HPDE6-E6E7 (cell line): ENCODE data around the gene MRPL42.
"Not testable (repeated sequence)": the region's sequence is repeated elsewhere in the genome, so short reads cannot be mapped to it uniquely, and the experiment has no call there.

Source experiments
- DNase-seq: peaks from one replicate; pipeline ENCODE4 v3.0.0; 2011; ENCODE audit warnings: missing footprints; ENCODE audit errors: extremely low spot score

MRPL42 gene

DNA sequence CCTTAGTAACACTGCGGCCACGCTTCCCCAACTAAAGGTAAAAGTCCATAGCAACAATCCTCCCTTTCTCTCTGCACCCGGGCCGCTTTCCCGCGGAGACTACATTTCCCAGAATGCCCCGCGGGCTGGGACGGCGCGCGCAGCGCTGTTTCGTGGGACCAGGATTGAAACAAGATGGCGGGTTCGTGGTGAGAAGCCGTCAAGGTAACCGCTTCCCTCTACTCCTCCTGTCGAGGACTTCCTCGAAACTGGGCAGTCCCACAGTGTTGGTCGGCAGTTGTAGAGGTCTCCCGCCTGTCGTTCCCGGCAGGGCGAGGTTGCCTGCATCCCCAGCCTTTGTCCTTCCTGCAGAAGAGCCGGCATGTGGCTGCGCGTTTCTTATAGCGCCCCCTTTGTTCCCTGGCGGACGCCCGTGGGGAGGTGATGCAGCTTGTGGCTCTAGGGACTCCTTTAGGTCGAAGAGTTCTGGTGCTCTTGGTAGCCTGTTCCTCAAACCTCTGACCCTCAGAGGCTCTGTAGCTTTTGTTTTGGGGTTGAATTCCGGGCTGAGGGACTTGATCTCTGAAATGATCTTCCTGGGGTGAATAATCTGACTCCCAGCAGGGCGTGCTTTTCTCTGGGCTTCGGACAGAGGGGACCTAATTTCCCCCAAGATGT, at the start of gene MRPL42:
MRPL42 (plus strand) TSS at position 164 of the 657 bp plus-strand sequence. CDS start 1,772 bp downstream, outside the sequence.
- DNase-seq, result peak; percentile 87

DNA sequence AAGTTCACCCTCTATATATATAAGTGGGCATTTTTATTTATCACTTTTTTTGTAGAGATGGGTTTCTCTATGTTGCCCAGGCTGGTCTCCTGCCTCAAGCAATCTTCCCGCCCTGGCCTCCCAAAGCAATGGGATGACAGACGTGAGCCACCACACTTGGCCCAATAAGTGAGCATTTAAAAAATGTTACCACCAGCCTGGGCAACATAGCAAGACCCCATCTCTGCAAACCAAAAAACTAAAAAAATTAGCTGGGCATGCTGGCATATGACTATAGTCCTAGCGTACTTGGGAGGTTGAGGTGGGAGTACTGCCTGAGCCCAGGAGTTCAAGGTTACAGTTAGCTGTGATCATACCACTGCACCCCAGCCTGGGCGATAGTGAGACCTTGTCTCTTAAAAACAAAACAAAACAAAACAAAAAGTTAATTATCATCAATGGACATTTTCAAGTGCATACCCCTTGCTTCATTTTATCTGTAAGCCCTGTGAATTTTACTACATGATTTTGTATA, 49.3 kb upstream of the MRPL42 start:
- no peak for DNase-seq

DNA sequence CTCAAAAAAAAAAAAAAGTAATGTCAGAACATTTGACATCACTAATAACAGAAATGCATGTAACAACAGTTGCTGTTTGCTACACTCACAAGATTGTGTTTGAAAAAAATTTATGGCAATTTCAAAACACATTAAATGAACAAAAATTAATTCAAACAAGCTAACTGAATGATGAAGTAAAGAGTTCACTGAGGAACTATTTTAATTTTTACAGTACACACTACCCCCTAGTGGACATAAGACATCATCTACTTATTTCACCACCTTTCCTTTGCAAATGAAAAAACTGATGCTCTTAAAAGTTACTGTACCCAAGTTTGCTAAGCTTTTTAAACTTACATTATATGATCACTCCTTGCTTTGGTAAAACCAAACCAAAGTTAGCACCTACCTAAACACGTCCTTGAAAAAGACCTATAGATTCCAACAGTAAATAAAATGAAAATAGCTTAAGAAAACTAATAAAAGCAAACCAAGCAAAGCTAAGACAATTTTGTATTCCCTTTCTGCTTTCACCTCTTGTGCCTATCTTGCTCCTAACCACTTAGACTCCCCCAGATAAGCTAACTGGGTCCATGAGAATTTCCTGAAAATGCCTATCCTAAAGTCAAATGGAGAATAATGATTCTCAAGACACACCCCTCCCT, 47.8 kb upstream of the MRPL42 start:
- DNase-seq, result peak; percentile 13

DNA sequence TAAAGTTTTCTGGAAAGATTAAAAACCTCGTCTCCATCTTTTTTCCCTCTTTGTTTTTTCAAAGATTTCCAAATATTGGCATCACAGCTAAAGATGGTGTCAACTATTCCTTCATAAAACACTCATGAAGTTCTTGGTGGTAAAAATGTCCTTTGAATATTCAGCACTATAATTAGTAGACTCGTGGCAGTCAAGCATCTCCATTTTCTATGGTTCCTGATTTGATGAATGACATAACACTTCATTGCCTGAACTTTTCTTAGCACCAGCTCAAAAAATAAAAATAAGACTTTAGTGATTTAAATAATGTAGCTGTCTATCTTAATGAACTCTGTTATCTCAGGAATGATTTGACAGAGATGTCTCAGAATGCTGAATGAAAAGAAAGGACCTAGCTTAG, 45.3 kb upstream of the MRPL42 start:
- no peak for DNase-seq

DNA sequence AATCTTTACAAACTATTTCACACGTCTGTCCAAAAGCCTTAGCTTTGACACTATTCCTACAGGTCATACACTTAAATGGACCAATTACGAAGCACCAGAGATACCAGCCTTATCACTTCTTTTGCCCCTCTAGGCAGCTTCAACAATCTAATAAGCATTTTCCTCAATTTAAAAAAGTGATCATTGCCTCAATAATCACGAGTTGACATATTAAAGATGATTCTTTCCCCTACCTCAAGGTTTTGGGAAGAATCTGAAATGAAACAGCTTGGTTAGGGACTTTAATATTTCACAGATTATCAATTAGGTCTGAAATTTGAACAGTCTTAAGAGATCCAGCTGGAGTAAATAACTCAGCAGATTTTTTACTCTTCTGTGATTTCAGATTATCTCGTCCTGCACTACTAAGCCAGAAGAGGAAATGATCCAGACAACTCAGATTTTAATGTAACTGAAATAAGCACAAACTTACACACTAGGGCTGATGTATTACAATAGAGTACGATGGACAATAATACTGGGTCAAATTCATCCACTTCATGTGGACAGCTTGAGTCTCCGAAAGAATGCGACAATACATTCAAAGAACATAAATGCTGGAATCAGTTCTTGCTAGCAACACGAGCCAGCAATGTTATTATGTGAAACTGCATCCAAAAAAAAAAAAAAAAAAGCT, 41.4 kb upstream of the MRPL42 start:
- DNase-seq, result no peak

DNA sequence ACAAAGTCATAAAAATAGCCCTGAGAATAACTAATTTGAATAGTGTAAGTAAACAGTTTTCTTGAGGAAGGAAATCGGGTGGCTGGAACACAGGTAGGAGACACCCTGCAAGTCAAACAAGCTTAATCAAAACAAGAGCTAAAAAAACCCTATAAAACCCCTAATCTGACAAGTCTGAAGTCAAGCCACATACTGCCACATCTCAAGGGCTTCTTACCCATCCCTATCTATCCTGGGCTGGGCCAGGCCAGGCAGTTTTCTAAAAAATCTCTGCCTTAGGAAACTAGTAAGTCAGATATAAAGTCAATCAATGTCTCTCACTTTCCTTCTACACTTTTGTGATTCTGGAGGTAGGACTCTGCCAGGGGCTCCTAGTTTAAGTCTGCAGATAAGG, 40.9 kb upstream of the MRPL42 start:
- DNase-seq, result no peak

DNA sequence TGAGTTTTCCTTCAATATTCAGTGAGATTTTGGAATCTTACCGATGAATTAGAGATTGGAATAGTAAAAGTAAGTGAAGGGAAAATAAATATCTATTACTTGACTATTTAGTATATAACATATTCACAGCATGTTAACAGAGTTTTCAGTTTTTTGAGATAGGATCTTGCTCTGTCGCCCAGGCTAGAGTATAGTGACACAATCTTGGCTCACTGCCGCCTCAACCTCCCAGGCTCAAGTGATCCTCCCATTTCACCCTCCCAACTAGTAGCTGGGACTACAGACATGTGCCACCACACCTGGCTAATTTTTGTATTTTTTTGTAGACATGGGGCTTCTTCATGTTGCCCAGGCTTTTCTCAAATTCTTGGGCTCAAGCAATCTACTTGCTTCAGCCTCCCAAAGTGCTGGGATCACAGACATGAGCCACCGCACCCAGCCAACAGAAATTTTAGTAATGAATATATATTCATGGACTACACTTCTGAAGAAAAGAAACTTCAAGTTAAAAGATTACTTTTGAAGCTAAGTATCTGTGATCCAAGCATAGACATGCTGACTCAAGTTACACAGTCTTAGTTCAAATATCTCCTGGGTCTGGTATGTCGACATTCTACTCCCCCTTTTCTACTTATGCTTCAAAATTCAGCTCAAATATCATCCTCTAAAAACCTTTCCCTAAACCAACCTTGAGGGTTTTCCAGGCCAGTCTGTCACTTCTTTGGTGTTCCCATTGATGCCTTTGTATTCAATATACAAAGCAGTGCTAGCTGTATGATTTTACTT, 39.3 kb upstream of the MRPL42 start:
- DNase-seq, result no peak

DNA sequence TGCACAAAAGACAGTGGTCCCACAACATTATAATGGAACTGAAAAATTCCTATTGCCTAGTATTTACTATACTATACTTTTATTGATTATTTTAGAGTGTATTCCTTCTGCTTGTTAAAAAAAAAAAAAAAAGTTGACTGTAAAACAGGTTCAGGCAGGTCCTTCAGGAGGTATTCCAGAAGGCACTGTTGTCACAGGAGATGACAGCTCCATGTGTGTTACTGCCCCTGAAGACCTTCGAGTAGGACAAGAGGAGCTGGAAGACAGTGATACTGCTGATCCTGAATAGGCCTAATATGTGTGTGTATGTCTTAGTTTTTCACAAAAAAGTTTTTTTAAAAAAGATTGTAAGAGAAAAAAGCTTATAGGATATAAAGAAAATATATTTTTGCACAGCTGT, 37.9 kb upstream of the MRPL42 start:
- no peak for DNase-seq

DNA sequence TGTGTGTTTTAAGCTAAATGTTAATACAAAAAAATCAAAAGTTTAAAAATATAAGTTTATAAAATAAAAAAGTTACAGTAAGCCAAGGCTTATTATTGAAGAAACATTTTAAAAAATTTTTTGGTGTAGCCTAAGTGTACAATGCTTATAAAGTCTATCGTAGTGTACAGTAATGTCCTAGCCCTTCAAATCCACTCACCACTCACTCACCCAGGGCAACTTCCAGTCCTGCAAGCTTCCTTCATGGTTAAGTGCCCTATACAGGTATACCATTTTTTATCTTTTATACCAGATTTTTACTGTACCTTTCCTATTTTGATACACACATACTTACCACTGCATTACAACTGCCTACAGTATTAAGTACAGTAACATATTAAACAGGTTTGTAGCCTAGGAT, 37.5 kb upstream of the MRPL42 start:
- DNase-seq, result no peak

DNA sequence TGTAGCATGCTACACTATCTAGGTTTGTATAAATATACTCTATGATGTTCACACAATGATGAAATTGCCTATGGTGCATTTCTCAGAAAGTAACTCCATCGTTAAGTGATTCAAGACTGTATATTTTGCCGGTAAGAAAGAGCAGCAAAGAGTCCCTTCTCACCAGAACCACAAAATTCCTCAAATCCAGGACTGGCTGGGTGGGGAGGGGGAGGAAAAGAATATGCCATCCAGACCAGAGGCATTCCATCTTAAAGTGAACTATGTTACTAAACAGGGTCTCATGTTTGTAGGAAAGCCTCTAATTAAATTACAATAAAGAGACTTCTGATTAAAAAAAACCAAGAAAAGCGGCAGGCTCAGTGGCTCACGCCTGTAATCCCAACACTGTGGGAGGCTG, 37.0 kb upstream of the MRPL42 start:
- no peak for DNase-seq

DNA sequence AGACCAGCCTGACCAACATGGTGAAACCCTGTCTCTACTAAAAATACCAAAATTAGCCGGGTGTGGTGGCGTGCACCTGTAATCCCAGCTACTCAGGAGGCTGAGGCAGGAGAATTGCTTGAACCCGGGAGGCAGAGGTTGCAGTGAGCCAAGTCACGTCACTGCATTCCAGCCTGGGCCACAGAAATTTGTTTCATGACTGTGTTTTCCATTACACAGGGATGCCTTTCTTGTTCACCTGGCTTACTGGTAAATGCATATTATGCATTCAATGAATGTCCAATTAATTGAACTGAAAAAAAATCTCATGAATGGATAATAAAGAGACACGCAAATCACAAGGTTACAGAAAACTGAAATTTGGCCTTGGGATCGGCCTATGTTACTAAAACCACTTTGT, 35.3 kb upstream of the MRPL42 start:
- not testable (repeated sequence) for DNase-seq

DNA sequence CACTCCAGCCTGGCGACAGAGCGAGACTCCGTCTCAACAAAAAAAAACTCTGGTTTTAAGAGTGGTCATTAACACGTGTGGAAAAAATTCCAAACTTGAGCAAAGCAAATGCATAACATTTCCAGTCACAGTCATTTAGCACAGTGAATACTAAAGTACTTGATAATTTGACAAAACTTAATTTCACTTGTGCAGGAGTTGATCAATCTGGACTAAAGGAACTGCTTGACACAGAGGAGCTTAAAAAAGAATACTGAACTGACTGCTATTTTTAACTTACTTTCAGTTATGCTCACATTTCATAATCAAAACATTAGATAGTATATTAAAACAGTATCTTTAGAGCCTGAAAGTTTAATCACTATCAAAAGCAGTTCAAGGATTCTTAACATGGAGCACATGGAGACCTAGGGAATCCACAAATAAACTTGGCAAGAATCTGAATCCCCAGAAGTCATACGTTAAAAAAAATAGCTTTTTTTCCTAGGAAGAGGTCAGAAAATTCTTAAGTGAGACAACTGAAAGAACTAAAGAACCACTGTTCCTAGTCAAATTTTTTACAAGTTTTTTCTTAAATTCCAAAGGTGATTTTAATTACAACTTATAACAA, 33.0 kb upstream of the MRPL42 start:
- DNase-seq, result no peak

DNA sequence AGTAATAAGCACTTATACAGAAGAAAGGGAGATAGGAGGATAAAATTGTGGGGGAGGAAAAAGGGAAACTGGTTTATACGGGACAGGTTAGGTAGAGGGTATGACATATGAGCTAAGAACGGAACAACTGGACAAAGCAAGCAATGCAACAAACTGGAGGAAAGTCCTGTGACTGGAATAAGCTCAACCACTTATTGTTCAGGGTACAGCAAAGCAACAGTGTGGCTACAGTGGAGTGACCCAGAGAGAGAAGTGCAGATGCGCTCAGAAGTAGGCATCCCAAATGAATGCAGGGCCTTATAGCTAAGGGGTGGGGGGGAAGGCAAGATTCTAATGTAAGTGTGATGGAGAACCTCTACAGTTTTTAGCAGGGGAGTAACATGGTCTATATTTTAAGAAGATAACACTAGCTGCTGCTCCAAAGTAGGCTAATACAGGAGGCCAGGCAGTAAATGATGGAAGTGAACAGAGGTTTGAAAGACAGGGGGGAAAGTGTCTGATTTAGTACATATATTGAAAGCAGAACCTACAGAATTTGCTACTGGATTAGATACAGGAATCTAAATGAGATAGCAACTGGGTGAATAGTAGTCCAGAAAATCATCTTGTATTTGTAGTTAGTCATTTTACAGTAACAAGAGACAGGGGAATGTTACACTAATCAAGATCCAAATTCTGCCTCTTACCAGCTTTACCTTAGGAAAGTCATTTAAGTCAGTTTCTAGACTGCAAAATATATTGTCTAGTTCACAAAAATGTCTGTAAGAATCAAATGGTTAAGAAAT, 28.9 kb upstream of the MRPL42 start:
- DNase-seq, result no peak

DNA sequence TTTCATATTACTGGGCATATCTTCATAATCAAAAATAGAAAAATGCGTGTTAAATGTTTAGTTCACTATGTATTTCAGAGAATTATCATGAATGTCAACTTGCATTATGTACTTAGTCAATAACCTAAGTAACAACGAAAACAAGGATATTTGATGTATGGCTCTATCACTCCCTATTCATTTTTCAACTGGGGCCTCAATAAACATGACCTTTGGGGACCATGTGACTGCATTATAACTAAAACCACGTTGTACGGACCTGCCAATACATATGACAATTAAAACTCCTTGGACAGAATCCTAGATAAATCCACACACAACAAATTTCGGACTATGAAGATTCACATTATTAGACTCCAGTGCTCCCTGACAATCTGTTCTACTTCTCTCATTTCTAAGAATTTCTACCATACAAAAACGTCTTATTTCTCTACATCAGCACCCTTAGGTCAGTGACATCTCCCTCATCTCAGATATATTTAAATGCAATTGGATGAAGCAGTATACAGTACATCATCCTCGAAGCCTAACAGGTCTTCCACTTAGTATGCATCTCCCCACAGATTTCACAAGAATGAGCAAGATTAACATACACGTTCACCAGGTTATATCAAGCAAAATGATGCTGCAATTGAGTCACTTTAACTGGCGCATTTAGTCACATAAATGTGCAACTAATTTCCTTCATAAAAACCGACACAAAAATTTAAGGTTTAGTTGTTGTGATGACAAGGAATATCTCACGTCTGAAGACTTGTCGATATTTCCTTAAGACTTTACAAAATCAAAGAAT, 27.1 kb upstream of the MRPL42 start:
- DNase-seq, result no peak

DNA sequence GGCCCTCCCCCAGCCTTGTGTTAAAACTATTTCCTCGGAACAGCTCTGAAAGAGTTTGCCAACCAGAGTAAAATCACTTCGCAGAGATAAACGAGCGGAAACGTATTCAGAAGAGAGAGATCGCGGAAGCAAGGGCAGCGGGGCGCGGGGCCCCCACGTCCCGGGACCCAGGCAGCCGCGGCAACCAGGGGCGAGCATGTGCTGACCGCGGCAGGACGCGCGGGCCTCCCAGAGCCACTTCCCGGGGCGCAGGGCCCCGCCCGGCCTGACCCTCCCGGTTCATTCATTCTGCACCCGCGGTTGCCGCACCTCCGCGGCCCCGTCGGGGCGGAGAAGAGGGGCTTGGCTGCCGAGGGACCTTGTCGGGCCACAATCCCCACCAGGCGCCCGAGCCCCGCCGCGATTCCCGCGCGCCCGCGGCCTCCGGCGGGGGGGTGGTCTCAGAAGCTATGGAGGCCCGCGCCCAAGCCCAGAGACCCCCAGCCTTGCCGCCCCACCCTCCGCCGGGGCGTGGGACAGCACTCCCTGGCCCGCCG, 26.2 kb upstream of the MRPL42 start:
- DNase-seq, result no peak

DNA sequence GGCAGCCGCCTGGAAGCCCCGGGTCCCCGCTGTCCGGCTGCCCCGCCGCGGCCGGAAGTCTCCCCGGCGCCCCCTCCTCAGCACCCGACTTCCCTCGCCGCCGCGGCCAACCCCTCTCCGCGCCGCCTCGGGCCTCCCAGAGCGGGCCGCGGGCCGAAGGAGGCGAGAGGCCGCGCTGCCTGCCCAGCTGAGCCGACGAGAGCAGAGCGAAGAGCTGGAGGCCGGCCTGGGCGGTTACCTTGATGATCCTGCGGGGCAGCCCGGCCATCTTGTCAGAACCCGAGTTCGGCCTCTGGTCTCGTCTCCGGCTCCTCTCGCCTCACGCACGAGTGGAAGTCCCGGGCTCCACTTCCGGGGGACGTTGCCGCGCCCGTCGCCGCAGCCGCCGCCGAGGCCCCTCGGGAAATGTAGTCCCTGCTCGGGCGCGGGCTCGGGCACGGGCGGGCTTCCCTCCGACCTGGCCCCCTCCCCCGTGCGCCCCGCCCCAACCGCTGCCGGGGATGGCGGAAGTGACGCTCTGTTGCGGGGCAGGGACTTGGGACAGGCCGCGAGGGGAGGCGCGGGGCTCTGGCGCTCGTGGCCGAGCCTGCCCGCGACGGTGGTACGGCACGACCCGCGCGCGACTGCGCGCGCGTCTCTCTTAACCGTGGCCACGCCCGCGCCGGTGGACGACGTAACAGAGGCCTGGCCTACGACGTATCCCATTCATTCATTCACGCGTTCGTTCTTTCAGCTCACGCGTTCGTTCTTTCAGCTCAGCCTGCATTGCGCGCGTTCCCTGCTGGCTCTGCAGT, 25.5 kb upstream of the MRPL42 start, which contains the start of gene UBE2N:
UBE2N (minus strand) TSS at position 331 of the 794 bp plus-strand sequence; CDS start at position 268, 63 bp downstream.
- DNase-seq, result peak; percentile 84

DNA sequence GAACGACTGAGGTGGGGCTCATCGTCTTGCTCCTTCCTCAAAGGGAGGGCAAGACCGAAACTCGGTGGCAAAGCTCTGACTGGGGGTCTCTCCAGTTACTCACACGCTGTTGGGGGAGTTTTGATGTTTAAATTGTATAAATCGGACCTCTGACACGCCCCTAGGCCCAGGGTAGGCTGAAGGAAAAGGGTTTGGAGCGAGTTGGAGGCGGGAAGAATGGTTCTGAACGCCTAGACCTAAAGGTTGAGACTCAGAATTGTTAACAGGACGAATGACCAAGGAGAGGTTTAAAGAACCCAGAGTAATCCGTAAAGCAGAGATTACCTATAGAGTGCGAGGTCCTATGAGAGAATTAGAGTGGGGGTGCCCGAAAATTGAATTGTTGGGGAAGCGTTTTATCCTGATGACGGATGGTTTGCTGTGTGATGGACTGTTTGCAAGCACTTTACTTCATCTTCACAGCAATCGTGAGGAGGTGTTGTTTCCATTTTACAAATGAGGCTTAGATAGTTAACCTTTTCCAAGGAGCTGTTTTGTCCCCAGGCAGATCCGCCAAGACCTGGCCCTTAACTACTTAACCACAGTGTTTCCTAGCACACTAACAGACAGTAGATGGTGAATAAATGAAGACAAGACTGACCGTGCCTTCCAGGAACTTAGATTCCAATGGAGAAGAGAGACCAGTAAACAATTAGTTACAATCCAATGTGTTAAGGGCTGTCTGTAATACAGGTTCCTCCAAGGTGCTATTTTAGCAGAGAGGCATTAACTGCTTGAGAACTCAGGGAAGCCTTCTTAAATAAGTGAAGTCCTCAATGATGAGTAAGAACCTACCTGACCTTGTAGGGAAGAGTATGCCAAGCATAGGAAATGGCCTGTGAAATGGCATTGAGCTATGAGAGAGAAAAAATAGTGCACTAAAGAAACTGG, 24.6 kb upstream of the MRPL42 start:
- DNase-seq, result no peak

DNA sequence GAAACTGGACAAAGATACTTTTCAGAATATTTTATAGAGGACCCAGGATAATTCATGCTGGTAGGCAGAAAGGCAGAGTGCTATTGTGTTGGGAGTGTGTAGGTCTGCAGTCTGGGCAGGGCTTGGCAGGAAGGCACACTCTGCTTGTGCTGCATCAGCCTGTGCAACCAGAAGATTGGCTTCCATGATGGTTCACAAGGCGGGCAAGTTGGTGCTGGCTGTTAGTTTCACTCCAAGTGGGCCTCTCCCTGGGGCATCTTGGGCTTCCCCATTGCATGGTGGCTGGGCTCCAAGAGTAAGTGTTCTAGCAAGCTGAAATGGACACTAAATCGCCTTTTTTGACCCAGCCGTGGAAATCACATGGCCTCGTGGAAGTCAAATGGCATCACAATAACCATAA, 23.7 kb upstream of the MRPL42 start:
- no peak for DNase-seq
